ENCODE results near the gene CLCN2. TPM values are rescaled to one million over a fixed set of nuclear protein-coding genes. Genes with fewer than 3 reads are reported as not detected.
A peak's percentile ranks its signal among the peaks of the same experiment; 100 is the strongest.

Gene CLCN2
- total and polyA plus RNA-seq, 2 of the 4 experiments (the other 2 are of a cell fraction) = 2.9 to 5.8 TPM

DNA sequence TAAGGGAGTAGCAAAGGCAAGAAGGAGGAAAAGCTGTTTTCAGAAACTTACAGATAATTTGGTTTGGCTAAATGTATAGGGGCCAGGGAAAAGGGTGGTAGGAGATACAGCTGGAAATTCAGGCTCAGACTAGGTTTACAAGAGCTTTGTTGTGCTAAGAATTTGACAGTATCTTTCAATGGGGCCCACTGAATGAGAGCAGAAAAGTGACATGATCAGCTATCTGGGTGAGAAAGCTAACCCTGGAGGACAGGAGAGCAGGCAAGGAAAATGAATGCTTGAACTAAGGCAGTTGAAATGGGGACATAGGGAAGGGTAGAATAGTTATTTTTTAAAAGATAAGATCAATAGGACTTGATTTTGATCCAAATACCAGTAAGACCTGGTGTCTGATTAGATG lies 49.8 kb downstream of the CLCN2 start (continued):
- TF ChIP-seq, protein P1, sequence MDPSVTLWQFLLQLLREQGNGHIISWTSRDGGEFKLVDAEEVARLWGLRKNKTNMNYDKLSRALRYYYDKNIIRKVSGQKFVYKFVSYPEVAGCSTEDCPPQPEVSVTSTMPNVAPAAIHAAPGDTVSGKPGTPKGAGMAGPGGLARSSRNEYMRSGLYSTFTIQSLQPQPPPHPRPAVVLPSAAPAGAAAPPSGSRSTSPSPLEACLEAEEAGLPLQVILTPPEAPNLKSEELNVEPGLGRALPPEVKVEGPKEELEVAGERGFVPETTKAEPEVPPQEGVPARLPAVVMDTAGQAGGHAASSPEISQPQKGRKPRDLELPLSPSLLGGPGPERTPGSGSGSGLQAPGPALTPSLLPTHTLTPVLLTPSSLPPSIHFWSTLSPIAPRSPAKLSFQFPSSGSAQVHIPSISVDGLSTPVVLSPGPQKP (IDR thresholded peaks at IDR 0.05; ENCODE audit: borderline replicate concordance, low read depth, low read length) = no peak
- TF ChIP-seq CHD1 (IDR thresholded peaks at IDR 0.05; ENCODE audit: low read depth, low read length) = no peak

DNA sequence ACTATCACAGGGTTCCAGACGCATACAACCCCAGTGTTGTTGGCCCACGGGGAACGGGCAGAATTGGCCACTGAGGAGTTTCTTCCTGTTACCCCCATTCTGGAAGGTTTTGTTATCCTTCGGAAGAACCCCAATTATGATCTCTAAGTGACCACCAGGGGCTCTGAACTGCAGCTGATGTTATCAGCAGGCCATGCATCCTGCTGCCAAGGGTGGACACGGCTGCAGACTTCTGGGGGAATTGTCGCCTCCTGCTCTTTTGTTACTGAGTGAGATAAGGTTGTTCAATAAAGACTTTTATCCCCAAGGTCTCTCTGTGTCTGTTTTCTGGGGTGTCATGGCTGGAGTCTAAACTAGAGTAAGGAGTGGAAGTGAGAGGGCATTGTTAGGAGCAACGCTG lies 52.7 kb downstream of the CLCN2 start:
- H4K91ac ChIP-seq (ENCODE audit: insufficient read depth, low read depth, low read length) = no peak overlapping the region
- WGBS, 2 experiments (ENCODE audit: extremely low coverage in 2 of 2, insufficient read length in 1 of 2) = 93% methylated on average over 3 of the region's 7 CpGs; no CpG with 5 or more reads in 1 of the 2 experiments
- H3K9me1 ChIP-seq (ENCODE audit: insufficient read depth, low read length) = no peaks in the 10 kb centered on the region; the same call in 1 of the 2 replicates
- H3K56ac ChIP-seq (ENCODE audit: extremely low read depth, insufficient read depth, low read length) = no peak overlapping the region
- H2AK5ac ChIP-seq (ENCODE audit: low read depth, low read length) = no peak overlapping the region
- H3K27me3 ChIP-seq (ENCODE audit: control insufficient read depth, insufficient read depth, low read length) = no peaks in the 10 kb centered on the region
- H4K8ac ChIP-seq (ENCODE audit: low read depth in 2 of 2, low read length in 2 of 2) = no peak overlapping the region
- no peak overlapping the region for H4K5ac ChIP-seq (ENCODE audit: low read depth, low read length)
- no peak overlapping the region for H2BK15ac ChIP-seq (ENCODE audit: low read depth, low read length)
- peaks cover 52% of the 10 kb centered on the region for H3K36me3 ChIP-seq (ENCODE audit: control insufficient read depth, insufficient read depth, low read length)
- H2AK9ac ChIP-seq (replicated peaks; ENCODE audit: low read depth, low read length, poor library complexity) = no peak overlapping the region
- peaks cover 22% of the 10 kb centered on the region for H4K20me1 ChIP-seq (ENCODE audit: insufficient read depth, low read length)
- ATAC-seq (ENCODE audit: low read depth) (no peak), DNase-seq (no peak)
- in situ Hi-C loops (cut with MboI; ENCODE audit: low sequenced_read_pairs) = no loop called here
- intact Hi-C loops (cut with micrococcal nuclease) = no loop called here
- no peak overlapping the region for H3K4me2 ChIP-seq (ENCODE audit: low read depth, low read length)
- H3K9me3 ChIP-seq (ENCODE audit: control insufficient read depth, insufficient read depth, low read length) = no peaks in the 10 kb centered on the region
- no peak overlapping the region for H2BK20ac ChIP-seq (ENCODE audit: low read depth, low read length)
- H3K4me1 ChIP-seq (ENCODE audit: control insufficient read depth, insufficient read depth, low read length) = no peaks in the 10 kb centered on the region
- no peak overlapping the region for H2AFZ ChIP-seq (replicated peaks; ENCODE audit: low read length, poor library complexity)
- H3K18ac ChIP-seq (ENCODE audit: low read depth, low read length) = no peak overlapping the region
- H2BK5ac ChIP-seq (ENCODE audit: low read depth, low read length, poor library complexity, severe bottlenecking) = no peak overlapping the region
- no peak overlapping the region for H3K4ac ChIP-seq (ENCODE audit: low read depth, low read length)
- H3K14ac ChIP-seq (replicated peaks; ENCODE audit: low read depth, low read length) = no peak overlapping the region
- peaks cover 17 to 19% of the 10 kb centered on the region in 2 experiments for H3K79me1 ChIP-seq (ENCODE audit: low read depth in 1 of 2, low read length in 2 of 2)
- ChIA-PET CTCF (no interaction called here), POLR2A (ENCODE audit: unreplicated experiment) (no interaction called here)
- H2BK120ac ChIP-seq (ENCODE audit: low read depth, low read length) = no peak overlapping the region
- H3K9ac ChIP-seq (ENCODE audit: low read depth, low read length) = no peak overlapping the region
- H3K27ac ChIP-seq (ENCODE audit: insufficient read depth, low read length) = no peak overlapping the region
- TSS peak; percentile 67 for BruUV-seq (replicated peaks)
- H3K23ac ChIP-seq (ENCODE audit: low read depth, low read length) = no peak overlapping the region
- dilution Hi-C loops (cut with HindIII; ENCODE audit: low sequenced_read_pairs, unreplicated experiment) = no loop called here
- no peak overlapping the region for H3K4me3 ChIP-seq (ENCODE audit: insufficient read depth, low read depth, low read length)
- no peak for TF ChIP-seq CTCF (conservative IDR thresholded peaks at IDR 0.05; ENCODE audit: low read depth, low read length)
- TF ChIP-seq NFE2L2 (IDR thresholded peaks at IDR 0.05; ENCODE audit: low read depth, low read length) = no peak
- no peak for TF ChIP-seq CHD1 (IDR thresholded peaks at IDR 0.05; ENCODE audit: low read depth, low read length)
- TF ChIP-seq MXI1 (IDR thresholded peaks at IDR 0.05; ENCODE audit: borderline replicate concordance, low read depth, low read length) = no peak
- no peak for TF ChIP-seq FOS (IDR thresholded peaks at IDR 0.05; ENCODE audit: low read depth, low read length)
- no peak for TF ChIP-seq RFX5 (IDR thresholded peaks at IDR 0.05; ENCODE audit: low read depth, low read length)
- TF ChIP-seq MAFK (IDR thresholded peaks at IDR 0.05; ENCODE audit: low read depth, low read length) = no peak
- no peak for TF ChIP-seq POLR2A (IDR thresholded peaks at IDR 0.05; ENCODE audit: low read depth, low read length)
- no peak for TF ChIP-seq USF2 (IDR thresholded peaks at IDR 0.05; ENCODE audit: low read depth, low read length)
- no peak for TF ChIP-seq RCOR1 (IDR thresholded peaks at IDR 0.05; ENCODE audit: insufficient replicate concordance, low read length)
- no peak for TF ChIP-seq RAD21 (IDR thresholded peaks at IDR 0.05; ENCODE audit: low read length)
- TF ChIP-seq CEBPB (IDR thresholded peaks at IDR 0.05; ENCODE audit: low read depth, low read length) = no peak
- no peak for TF ChIP-seq SMC3 (IDR thresholded peaks at IDR 0.05; ENCODE audit: low read depth, low read length)
- TF ChIP-seq BHLHE40 (IDR thresholded peaks at IDR 0.05; ENCODE audit: low read depth, low read length) = no peak

Data from IMR-90 (cell line).